HG02973 (cell line): ENCODE measurements around the gene ELFN2.

ENCODE experiments used
- ATAC-seq: cut with Tn5 transposase; IDR thresholded peaks from one replicate; pipeline ENCODE4 v1.9.1; 2021; ENCODE audit warnings: moderate library complexity; ENCODE audit not compliant: unreplicated experiment

The ELFN2 gene

DNA sequence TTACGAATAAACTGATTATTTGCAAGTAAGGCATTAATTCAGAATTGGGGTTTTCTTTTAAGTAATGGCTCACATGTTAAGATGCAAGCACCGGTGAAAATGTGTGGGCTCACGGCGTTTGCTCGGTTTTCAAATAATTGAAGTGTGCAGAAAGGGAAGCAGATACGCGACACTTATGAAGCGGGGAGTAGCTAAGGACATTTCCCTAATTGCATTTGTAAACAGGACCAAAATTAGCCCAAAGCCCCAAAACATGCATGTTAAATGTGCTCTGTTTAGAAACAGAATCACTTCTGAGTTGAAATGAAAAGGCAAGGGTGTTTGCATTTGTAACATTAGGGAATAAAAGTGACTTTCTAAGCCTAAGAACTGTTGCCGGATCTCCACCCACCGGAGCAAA, 61.3 kb downstream of the ELFN2 start:
- no peak for ATAC-seq

DNA sequence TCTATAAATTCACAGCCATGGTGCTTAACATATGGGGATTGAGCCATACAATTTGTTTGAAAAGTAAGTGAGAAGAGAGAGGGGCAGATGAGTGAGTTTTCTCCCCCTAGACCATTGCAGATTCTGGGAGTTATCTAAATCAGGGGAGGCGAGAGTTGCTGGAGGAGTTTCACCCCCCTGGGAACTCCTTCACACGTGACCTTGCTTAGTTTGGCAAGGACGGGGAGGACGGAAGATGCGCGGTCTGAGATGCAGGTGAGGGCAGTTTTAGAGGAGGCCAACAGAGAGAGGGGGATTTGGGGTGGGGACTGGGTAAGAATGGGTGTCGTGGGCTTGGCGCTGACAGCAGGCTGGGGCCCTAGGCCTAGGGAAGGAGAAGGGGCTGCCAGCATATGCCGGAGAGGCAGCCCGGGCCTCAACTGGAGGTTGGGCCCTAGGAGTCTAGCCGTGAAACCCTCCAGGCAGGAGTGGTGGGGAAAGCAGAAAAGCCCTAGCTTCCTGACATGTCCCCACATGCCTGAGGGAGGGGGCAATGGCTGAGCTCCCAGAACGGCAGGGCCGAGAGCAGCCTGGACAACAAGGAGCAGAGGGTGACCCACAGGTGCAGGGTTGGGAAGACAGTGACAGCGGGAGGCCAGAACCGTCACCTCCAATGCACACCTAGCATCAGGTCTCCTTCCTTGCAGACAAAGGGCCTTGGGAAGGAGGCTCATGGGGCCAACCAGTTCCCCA, 63.9 kb downstream of the ELFN2 start:
- ATAC-seq, result no peak

- no peak for ATAC-seq
Observed at GRCh38 chr22:37362621-37363020, 64.7 kb downstream of the ELFN2 start.

DNA sequence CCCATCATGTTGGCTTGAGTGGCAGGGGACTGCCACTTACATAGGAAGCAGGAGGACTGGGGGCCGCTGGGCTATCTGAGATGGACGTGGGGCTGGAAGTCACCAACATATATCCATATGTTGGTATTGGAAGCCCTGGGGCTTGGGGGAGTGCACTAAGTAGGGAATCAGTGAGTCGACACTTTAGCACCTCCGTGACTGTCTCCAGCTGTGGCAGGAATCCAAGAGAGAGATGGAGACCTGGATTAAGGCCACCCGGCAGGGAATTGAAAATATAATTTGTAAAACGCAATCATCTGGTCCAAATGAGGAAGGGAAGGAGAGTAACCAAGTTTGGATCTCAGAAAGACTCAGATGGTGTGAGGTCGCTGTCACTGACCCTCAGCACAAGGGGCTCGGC, 68.4 kb downstream of the ELFN2 start:
- no peak for ATAC-seq

DNA sequence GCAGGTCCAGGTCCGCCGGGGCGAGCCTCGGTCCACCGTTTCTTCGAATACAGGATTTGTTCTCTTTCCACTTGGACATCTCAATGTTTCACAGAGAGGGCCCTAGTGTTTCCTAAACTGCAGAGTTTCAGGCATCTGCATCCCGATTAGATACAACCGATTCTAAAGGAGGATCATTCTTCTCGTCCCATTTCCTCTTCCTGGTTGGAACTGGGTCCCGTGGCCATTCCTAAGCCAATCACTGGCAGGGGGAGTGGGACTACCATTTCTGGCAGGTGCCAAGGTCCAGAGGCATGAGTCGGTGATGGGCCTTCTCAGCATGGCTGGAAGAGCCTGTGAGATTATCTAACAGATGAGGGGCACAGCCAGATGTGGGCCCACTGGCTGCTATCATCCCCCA, 68.9 kb downstream of the ELFN2 start:
- ATAC-seq, result no peak

GRCh38 chr22:37357446-37358075, 69.7 kb downstream of the ELFN2 start:
- ATAC-seq, result no peak

DNA sequence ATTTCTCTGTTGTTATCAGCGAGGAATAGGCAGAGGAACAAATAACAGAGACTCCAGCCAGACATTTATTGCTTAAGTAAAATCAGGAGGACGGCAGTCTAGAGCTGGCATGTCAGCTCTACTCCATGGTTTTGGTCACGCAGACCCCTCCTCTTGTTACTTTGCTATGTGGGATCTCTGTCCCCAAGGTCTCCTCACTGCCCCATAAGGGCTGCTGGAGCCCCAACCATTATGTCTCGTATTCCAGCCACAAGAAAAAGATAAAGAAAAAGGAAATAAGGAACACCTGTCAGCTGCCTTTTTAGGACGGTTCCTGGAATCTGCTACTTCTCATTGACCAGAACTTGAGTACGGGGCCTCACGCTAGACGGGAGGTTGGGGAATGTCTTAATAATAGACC, 70.4 kb downstream of the ELFN2 start:
- ATAC-seq, result no peak

DNA sequence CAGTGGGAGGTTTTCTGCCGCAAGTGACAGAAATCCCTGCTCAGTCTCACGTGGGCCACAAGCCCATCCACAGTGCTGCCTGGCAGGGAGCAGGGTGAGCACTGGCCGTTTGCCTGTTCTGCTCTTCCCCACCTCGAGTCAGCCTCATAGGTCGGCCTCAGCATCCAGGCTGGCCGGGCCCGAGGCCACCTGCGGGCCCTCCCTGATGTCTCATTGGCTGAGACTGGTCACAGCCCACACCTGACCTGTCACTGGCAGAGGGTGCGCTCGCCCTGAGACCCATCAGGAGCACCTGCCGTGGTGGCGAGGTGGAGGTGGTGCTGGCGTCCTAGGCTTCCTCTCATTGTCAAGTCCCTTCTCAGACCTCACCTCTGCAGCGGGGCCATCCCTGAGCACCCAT, 72.1 kb downstream of the ELFN2 start:
- ATAC-seq, result no peak

GRCh38 chr22:37354670-37355069, 72.6 kb downstream of the ELFN2 start:
- no peak for ATAC-seq

DNA sequence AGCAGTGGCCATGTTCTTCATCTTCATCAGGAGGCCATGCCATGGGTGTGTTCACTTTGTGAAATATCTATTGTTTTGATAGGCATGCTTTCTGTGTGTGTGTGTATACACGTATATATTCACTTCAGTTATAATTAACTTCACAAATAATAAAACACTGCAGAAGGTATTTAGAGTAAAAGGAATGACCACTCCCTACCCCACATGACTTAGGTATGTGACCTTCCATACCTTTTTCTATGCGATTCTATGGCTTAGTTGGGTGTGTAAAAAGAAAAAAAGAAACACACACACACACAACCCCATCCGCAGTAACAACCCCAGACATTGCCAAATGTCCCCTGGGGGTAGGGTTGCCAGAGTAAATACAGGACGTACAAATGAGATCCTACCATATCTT, 73.0 kb downstream of the ELFN2 start:
- ATAC-seq, result no peak

DNA sequence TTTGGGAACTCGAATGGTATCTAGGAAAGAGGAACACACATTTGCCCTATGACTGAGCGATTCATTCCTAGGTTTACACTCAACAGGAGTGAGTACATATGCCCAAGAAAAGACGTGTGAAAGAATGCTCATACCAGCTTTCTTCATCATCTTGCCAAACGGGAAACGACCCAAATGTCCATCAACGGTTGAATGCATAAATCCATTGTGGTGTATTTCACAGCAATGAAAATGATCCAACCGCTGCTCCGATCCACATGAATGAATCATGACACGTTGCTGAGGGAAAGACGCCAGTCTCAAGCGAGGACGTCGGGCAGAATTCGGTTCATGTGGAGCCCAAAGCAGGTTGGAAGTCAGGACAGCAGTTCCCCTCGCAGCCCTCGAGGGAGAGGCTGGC, 73.4 kb downstream of the ELFN2 start:
- ATAC-seq, result no peak

- no peak for ATAC-seq
Observed at GRCh38 chr22:37352481-37352880, 74.8 kb downstream of the ELFN2 start.

GRCh38 chr22:37351232-37351631, 76.0 kb downstream of the ELFN2 start:
- ATAC-seq, result no peak

DNA sequence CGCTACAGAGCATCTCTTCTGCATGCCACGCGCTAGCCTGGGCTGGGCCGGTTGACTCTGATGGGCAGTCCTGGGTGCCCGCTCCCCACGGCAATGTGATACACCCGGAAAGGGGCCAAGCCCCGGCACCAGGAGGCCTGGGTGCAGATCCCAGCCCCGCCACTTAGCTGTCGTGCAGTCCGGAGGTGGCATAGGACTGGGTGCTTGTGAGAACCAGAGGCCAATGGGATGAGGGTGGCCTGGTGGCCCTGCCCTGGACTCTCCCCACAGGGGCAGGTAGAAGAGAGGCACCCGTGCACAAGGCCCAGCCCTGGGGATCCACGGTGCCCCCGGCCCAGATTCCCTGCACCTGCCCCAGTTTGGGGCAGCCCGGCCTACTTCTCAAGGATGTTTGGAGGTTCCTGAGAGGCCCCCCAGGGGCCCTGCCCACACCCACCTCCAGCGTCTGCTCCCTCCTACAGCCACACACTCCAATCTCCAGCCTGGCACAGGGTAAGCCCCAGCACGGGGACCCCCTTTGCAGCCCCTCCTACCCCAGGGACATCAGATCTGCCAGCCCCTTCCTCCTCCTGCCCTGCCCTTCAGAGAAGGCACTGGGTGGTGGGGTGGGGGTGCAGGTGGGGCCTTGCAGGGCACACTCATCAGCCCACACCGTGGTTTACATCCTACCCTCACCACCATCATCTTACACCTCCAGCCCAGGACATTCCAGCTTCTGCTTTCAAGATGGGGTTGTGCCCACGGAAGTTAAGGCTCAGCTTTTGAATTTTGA, 78.0 kb downstream of the ELFN2 start:
- no peak for ATAC-seq

- no peak for ATAC-seq
Observed at GRCh38 chr22:37346505-37346895, 80.8 kb downstream of the ELFN2 start.

- no peak for ATAC-seq
Observed at GRCh38 chr22:37345863-37346504, 81.3 kb downstream of the ELFN2 start.

- no peak for ATAC-seq
Observed at GRCh38 chr22:37344735-37345449, 82.4 kb downstream of the ELFN2 start.

DNA sequence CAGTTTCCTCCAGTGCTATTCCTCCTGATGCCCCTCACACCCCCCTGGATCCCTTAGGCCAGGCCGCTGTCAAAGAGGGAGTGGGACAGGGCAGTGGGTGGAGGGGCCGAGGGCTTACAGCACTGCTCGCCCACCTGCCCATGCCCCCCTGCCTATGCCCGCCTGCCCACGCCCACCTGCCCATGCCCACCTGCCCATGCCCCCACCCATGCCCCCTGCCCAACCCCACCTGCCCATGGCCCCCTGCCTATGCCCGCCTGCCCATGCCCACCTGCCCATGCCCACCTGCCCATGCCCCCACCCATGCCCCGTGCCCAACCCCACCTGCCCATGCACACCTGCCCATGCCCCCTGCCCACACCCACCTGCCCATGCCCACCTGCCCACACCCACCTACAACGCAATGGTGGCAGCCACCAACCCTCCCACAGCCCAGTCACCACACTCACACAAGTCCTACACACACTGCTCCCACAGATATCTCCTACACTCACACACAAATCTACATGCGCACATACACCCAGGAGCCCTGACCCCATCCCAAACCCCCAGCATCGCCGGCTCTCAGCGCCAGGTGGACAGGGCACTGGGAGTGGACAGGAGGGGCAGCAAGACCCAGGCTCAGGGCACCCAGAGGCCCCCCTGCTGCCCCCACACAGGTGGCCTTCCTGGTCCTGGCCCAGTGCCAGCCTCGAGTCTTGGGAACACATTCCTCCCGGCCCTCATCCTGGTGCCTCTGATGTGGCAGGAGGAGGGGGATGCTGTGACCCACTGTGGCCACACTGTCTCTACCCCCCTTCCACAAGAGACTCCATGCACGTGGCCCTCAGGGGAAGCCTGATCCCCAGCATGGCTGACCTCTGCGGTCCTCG, 83.2 kb downstream of the ELFN2 start:
- ATAC-seq, result no peak

DNA sequence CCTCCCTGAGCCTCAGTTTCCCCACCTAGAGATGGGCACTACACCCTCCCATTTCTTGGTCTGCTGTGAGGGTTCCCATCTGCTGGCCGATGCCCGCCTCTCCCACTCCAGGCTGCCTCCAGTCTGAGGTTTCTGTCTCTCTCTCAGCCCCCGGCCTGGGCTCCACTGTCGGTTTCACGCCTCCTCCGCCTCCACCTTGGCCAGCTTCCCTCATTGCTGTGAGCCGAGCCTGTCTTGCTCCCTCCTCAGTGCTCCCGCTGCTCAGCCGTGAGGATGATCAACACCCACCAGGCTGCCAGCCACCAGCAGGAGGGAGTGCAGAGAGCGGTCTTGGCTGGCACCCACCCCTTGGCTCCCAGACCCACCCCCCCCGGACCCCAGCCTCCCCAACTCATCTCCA, 83.9 kb downstream of the ELFN2 start:
- ATAC-seq, result no peak

DNA sequence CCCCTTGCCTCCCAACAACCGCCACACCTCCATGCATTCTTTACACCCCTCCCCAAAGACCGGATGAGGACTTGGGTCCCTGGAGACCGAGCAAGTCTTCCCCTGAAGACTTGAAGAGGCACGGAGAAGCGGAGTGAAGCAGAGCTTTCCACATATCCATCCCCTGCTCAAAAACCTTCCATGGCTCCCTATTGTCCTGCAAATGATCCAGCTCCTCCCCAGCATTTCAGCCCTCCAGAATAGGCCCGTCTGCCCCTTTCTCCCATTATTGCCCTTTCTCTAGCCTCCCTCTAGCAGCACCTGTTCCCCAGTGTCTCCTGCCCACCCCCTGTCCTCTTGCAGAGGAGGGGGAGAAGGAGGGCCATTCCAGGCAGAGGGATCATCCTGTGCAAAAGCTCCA, 85.2 kb downstream of the ELFN2 start:
- no peak for ATAC-seq
